Measurements from ENCODE around the gene RGS12. TPM values are rescaled to one million over a fixed set of nuclear protein-coding genes. Genes with fewer than 3 reads are reported as not detected.

RGS12 gene
- total RNA-seq, 1 donor from 2014 or later = 50.7 TPM

GRCh38 chr4:3335385-3335784 is 42.6 kb downstream of the RGS12 start:
- no peak for ATAC-seq

- no peak for ATAC-seq
Measured at GRCh38 chr4:3335982-3336381, 43.2 kb downstream of the RGS12 start.

- no peak for ATAC-seq
Measured at GRCh38 chr4:3336382-3337356, 43.8 kb downstream of the RGS12 start.

- no peak for ATAC-seq
Measured at GRCh38 chr4:3337357-3337732, 44.5 kb downstream of the RGS12 start.

- no peak for ATAC-seq
Measured at GRCh38 chr4:3337811-3338210, 45.0 kb downstream of the RGS12 start.

- no peak for ATAC-seq
Measured at GRCh38 chr4:3338321-3338838, 45.6 kb downstream of the RGS12 start.

GRCh38 chr4:3338976-3339531 is 46.2 kb downstream of the RGS12 start:
- no peak for ATAC-seq

GRCh38 chr4:3339577-3339976 is 46.8 kb downstream of the RGS12 start:
- ATAC-seq = no peak

GRCh38 chr4:3340038-3340699 is 47.3 kb downstream of the RGS12 start:
- no peak for ATAC-seq

- peak; percentile 71 for ATAC-seq
Measured at GRCh38 chr4:3340700-3341083, 47.9 kb downstream of the RGS12 start.

- no peak for ATAC-seq
Measured at GRCh38 chr4:3341760-3342159, 48.9 kb downstream of the RGS12 start.

- no peak for ATAC-seq
Measured at GRCh38 chr4:3342182-3342854, 49.5 kb downstream of the RGS12 start.

Other genes starting within 250 kb of the RGS12 start
- gene HTT-AS, start 218.5 kb upstream of the RGS12 start, total RNA-seq = not detected
- gene HTT, start 218.3 kb upstream of the RGS12 start, total RNA-seq = 39.6 TPM
- gene MSANTD1, start 43.9 kb upstream of the RGS12 start, total RNA-seq = 0.28 TPM
- gene HGFAC, start 148.9 kb downstream of the RGS12 start, total RNA-seq = not detected
- 0.36 TPM for gene DOK7, start 170.3 kb downstream of the RGS12 start, total RNA-seq
- gene LRPAP1, start 239.4 kb downstream of the RGS12 start, total RNA-seq = 64.6 TPM

Data from esophagus mucosa (tissue), 1 donor.